CD4-positive, alpha-beta T cell treated with Interleukin-15 for 4 hours (primary cell): ENCODE measurements around the gene ACADS.

Experiments
- DNase-seq: peaks from one replicate; pipeline ENCODE4 v3.0.0-alpha.2; 2020; ENCODE audit warnings: low spot score

ACADS gene

GRCh38 chr12:120700886-120701285, 24.7 kb upstream of the ACADS start:
- no peak for DNase-seq

DNA sequence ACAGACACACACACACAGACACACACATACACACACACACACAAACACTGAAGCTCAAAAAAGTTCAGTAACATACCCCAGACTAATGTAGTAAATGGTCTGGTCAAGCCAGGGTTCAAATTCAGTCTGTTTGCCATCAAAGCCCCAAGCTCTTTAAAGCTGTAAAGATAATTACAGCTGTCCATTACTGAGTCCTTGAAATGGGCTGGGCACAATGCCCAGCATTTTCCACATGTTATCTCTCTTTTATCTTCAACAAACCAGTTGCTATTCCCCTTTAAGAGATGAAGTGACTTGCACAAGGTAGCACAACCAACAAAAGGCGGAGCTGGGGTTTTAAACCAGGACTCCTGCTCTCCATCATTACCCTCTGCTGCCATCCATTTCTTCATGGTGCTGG, 23.0 kb upstream of the ACADS start:
- no peak for DNase-seq

GRCh38 chr12:120703311-120703942, 22.2 kb upstream of the ACADS start:
- DNase-seq, result no peak

DNA sequence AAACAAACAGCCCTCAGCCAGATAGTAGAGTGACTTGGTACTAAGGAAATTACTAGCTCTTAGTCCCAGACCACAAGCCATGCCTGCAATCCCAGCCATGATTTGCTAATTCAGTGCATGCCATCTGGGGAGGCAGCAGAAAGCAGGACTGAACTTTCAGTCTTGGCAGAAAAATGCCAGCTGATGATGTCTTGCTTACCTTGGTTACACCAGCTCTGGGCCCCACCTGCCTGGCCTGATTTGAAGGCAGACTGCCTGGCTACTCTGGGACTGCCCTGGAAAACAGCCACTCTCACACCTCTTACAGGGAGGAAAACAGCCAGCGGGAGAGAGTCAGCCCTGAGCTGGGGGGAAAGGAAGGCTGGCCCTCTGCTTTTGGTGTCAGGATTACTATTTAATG, 20.0 kb upstream of the ACADS start:
- no peak for DNase-seq

GRCh38 chr12:120706029-120706428, 19.6 kb upstream of the ACADS start:
- no peak for DNase-seq

DNA sequence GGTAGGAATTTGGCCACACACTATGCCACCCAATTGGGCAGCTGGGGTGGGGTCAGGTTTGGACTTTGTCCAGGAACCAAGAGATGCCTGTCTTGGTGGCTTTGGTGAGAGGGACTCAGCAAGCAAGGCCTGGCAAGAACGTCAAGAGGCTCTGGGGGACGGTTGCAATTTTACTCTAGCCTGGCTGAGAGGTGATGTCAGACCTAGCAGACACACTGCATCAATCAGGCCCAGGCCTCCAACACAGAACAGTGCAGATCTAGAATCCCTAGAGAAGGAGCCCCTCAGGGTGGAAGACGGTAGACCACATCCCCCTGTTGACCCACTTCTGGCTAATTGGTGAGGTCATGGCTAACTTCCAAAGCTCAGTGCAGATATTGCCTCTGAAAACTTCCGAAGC, 17.0 kb upstream of the ACADS start:
- DNase-seq, result no peak

- DNase-seq, result peak; percentile 67
These were observed 15.4 kb upstream of the ACADS start, which contains the start of gene UNC119B for GRCh38 chr12:120710031-120710804. TSS of gene UNC119B (plus strand) at chr12:120710458. CDS start at chr12:120710475, 17 bp downstream.

DNA sequence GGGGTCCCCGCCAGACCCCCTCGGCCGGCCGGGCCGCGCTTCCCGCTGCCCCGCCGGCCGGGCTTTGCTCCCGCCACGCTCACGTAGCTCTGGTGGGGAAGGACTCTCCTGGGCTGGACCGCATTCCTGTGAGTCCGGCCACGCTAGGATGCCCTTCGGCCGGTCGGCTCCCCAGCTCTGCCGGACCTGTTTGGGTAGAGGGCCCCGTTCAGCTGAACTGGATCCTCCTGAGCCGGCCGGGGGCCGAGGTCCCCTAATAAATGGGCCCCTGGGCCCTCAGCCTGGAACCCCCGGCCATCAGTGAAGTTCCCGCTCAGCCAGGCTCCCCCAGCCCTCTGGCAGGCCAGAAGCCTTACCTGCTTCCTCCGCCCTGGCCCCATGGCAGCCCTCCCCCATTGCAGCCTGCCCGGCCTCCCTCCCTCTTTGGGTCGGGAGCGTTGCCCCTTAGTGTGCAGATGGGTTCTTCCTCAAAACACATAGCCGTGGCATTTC, 14.8 kb upstream of the ACADS start:
- DNase-seq, result peak; percentile 24

DNA sequence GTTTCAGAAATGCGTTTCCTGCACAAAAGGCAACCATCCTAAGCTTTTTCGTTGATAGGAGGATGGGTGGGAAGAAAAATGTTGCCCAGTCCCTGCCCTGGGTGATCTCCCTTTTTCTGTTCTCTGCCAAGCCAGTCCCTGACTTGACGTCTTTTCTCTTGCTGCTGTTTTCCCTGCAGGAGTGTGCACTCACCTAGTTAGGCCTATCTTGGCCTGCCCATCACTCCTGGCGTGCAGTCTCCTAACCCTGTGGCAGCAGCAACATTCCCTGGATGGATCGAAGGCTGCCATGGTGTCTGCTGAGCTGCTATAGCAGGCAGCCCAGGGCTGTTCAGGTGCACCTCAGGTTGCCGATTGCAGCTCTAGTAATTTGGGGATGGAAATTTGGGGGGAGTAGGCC, 14.2 kb upstream of the ACADS start:
- no peak for DNase-seq

- no peak for DNase-seq
These were observed 13.0 kb upstream of the ACADS start for GRCh38 chr12:120712610-120713009.

- DNase-seq, result peak; percentile 87
These were observed 11.7 kb upstream of the ACADS start for GRCh38 chr12:120713861-120714482.

- no peak for DNase-seq
These were observed 7.6 kb upstream of the ACADS start for GRCh38 chr12:120718055-120718454.

- no peak for DNase-seq
These were observed 6.6 kb upstream of the ACADS start for GRCh38 chr12:120719072-120719471.

- no peak for DNase-seq
These were observed 6.0 kb upstream of the ACADS start for GRCh38 chr12:120719496-120720233.

DNA sequence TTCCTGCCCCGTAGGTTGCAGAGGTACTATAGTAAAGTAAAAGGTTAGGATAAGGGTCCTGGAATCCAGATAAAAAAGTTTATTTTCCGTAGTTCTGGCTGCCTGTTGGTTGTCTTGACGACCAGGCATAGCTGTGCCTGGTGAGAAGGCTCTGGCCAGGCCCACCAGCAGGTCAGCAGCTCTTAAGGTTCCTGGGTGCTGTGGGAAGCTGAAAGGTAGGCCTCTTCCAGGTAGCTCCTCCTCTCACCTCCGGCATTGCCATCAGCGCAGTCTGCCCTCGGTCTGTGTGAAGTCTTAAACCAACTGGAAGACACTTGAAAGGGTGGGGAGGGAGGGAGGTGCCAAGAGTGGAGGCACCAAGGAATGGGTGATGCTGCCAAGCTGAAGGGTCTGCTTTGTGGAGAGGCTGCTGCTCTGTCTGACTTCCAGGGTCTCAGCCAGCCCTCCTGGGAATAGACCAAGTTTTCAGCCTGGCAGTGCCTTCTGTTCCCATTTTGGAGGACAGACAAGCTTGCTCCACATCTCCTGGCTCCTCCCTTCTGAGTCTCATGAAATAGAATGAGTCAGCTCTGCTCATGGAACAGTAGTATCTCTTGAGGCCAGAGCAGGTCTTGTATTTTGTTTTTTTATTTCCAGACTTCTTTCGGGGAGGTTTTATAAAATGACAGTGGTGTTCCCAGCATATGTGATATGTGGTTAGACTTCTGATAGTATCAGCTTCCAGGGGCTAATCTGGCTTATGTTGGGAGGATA, 5.2 kb upstream of the ACADS start:
- DNase-seq, result no peak

- DNase-seq, result no peak
These were observed 4.4 kb upstream of the ACADS start for GRCh38 chr12:120720987-120721801.

DNA sequence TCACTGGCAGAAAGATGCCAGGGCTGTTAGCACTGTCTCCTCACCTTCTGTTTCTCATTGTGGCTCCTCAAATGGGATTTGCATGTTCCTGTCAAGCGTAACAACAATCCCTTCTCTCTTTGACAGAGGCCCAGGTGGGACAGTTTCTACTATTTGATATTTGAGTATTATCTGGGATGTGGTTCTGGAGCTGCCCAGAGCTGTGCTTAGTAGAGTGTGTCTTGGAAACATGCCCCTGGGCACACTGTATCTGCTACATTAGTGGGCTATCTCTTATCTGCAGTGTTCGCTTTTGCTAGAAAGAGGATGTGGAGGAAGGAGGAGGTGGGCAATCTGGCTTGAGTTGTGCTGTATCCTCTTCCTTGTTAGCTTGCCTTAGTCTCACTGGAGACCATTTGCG, 3.8 kb upstream of the ACADS start:
- no peak for DNase-seq

DNA sequence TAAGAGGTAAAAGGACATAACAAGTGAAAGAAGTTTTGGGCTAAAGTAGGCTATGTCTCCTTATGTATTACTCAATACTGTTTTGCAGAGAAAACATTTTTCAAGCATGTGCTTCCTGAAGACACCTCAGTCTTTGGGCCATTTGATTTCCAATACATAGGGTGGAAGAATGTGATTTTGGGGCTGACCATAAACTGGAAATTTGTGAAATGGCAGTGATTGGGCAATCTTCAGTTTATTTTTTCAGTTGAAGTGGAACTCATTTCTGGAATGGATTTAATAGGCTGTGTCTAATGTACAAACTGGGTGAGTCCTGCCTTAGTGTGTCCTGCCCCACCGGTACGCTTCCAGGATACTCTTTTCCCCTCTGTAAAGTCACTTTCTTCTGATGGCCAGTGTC, 2.8 kb upstream of the ACADS start:
- no peak for DNase-seq

DNA sequence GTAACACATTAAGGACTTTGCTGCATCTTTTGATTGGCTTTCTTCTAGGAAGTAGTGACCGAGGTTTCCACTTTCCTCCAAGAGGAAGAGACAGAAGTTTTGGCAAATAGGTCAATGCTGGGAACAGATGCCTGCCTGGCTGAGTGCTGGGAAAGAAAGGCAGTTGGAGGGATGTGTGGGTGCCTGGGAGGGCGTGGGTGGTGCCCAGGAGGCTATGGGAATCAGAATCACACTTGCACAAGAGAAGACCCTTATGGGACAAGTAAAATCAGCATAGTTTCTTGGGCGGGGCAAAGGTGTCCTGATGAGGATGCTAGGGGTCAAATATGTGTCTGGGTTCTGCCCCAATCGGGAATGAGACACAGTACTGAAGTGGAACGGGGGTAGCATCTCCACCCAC, 906 bp upstream of the ACADS start:
- no peak for DNase-seq

DNA sequence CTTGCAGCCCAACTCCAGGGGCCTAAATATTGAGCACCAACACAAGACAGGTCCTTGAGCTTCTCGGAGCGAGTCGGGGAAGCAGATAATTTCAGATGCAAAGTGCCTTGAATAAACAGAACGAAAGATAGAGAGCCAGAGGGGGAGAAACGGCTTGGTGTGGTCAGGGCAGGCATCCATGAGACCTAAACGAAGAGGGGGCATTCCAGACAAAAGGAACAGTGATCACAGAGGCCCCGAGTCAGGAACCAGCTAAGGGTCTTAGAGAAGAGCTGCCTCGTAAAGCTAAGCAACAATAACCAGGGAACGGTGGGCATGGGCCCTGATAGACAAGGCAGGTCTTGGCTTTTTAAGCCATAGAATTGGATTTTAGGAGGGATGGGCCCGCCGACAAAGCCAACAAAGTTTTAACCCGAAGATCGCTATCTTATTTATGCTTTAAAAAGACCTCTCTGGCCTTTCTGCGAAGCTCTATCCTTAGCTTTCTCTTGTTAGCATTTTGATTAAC, 421 bp upstream of the ACADS start:
- DNase-seq, result no peak

- no peak for DNase-seq
These were observed 826 bp downstream of the ACADS start for GRCh38 chr12:120726510-120726793.
